Gastrocnemius medialis (tissue), 4 donors: ENCODE measurements around the gene MYRF. TPM values are rescaled to one million over a fixed set of nuclear protein-coding genes. Genes with fewer than 3 reads are reported as not detected.

Experiments
- ATAC-seq, 2 donors: fragments of 150-250 bp; one replicate each; pipeline ENCODE4 v1.9.1; 2016
- DNase-seq, 2 donors: peaks; one replicate each; pipeline ENCODE4 v3.0.0-alpha.2; 2019
- H3K27ac ChIP-seq, 4 donors: fragments of 200-600 bp; sonication (generic); 1 replicate in 1 of 4; 2 replicates in 3 of 4; pipeline ENCODE4 v1.5.1; 2016 to 2018; ENCODE audit warnings: mild to moderate bottlenecking in 2 of 4, moderate library complexity in 1 of 4
- H3K27me3 ChIP-seq, 3 donors: fragments of 200-600 bp; sonication (generic) in 2 of 3; 1 replicate in 1 of 3; 2 replicates in 2 of 3; pipeline versions ENCODE4 v1.5.1 to v1.6.0; 2016 to 2019; ENCODE audit warnings: mild to moderate bottlenecking in 1 of 3, moderate library complexity in 1 of 3
- H3K36me3 ChIP-seq, 2 donors: fragments of 200-600 bp; sonication (generic) in 1 of 2; one replicate each; pipeline ENCODE4 v1.5.1; 2017 to 2018
- H3K4me1 ChIP-seq, 2 donors: fragments of 200-600 bp; sonication (generic) in 1 of 2; one replicate each; pipeline ENCODE4 v1.5.1; 2016 to 2017; ENCODE audit warnings: mild to moderate bottlenecking in 2 of 2
- H3K4me3 ChIP-seq, 4 donors: fragments of 200-600 bp; sonication (generic) in 3 of 4; 1 replicate in 1 of 4; 2 replicates in 3 of 4; pipeline ENCODE4 v1.5.1; 2016 to 2019; ENCODE audit warnings: mild to moderate bottlenecking in 2 of 4
- H3K9me3 ChIP-seq, 3 donors: fragments of 200-600 bp; sonication (generic) in 2 of 3; 1 replicate in 1 of 3; 2 replicates in 2 of 3; pipeline ENCODE4 v1.5.1; 2016 to 2019
- POLR2A ChIP-seq, 2 donors: fragments of 450-650 bp; IDR thresholded peaks; one replicate each; pipeline ENCODE4 v1.6.1; 2017; ENCODE audit warnings: antibody characterized with exemption in 2 of 2, mild to moderate bottlenecking in 2 of 2, moderate library complexity in 2 of 2
- in situ Hi-C, 4 donors: fragments of 200-750 bp; cut with MboI; loops; one replicate each; pipeline versions ENCODE4 v1.15.0 to v1.8.0; 2017; ENCODE audit warnings: low sequenced_read_pairs in 4 of 4
- intact Hi-C: fragments of 100-400 bp; cut with DNase I; formaldehyde crosslinking; loops from one replicate; pipeline ENCODE4 v1.15.1; 2023; ENCODE audit warnings: low total_unique reads
- total RNA-seq, 4 donors: library from RNA; depleted of rRNA; stranded (reverse); fragments of >200 nt; gene quantifications; one replicate each; pipeline versions ENCODE4 v1.1.0 to v1.2.3, GENCODE V29; 2016
- TF ChIP-seq, protein P1 (sequence below), 5 experiments: fragments of 450-650 bp in 3 of 5; fragments of 200-600 bp in 2 of 5; sonication (generic) in 2 of 5; IDR thresholded peaks in 4 of 5; conservative IDR thresholded peaks in 1 of 5; 1 replicate in 4 of 5; 2 replicates in 1 of 5; pipeline ENCODE4 v1.5.1; 2016 to 2019; ENCODE audit warnings: antibody characterized with exemption in 5 of 5, mild to moderate bottlenecking in 3 of 5, moderate library complexity in 3 of 5

MYRF gene
- total RNA-seq, 4 donors from 2014 or later: 0.07 TPM; not detected in 3

GRCh38 chr11:61793083-61793828, 40.8 kb downstream of the MYRF start:
- DNase-seq (no peak), ATAC-seq (peak; percentile 4 to 13)
- peak overlapping the region; percentile 73 to 97 (median 88) for H3K4me3 ChIP-seq
- no peaks in the 10 kb centered on the region for H3K9me3 ChIP-seq
- in situ Hi-C loops (loop anchor here in 3 of 4 donors (10.0 to 25.0 kb wide), 4 partner anchors 102 to 519 kb away; partner anchors contain the start of gene FADS3 (in 1 of the 3)), intact Hi-C loops (loop anchor here (2.0 to 5.0 kb wide), 2 partner anchors 174 to 330 kb away; partner anchors contain the start of gene FTH1)
- H3K4me1 ChIP-seq: peaks cover 24% of the 10 kb centered on the region in 2 donors
- H3K36me3 ChIP-seq: peaks cover 0 to 30% of the 10 kb centered on the region in 2 donors
- H3K27me3 ChIP-seq: no peaks in the 10 kb centered on the region
- TF ChIP-seq POLR2A (IDR thresholded peaks at IDR 0.05): no peak
- TF ChIP-seq, protein P1, sequence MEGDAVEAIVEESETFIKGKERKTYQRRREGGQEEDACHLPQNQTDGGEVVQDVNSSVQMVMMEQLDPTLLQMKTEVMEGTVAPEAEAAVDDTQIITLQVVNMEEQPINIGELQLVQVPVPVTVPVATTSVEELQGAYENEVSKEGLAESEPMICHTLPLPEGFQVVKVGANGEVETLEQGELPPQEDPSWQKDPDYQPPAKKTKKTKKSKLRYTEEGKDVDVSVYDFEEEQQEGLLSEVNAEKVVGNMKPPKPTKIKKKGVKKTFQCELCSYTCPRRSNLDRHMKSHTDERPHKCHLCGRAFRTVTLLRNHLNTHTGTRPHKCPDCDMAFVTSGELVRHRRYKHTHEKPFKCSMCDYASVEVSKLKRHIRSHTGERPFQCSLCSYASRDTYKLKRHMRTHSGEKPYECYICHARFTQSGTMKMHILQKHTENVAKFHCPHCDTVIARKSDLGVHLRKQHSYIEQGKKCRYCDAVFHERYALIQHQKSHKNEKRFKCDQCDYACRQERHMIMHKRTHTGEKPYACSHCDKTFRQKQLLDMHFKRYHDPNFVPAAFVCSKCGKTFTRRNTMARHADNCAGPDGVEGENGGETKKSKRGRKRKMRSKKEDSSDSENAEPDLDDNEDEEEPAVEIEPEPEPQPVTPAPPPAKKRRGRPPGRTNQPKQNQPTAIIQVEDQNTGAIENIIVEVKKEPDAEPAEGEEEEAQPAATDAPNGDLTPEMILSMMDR (IDR thresholded peaks at IDR 0.05 in 4 of 5, conservative IDR thresholded peaks at IDR 0.05 in 1 of 5): no peak
- H3K27ac ChIP-seq: peak overlapping the region; percentile 90 to 98 (median 96)

DNA sequence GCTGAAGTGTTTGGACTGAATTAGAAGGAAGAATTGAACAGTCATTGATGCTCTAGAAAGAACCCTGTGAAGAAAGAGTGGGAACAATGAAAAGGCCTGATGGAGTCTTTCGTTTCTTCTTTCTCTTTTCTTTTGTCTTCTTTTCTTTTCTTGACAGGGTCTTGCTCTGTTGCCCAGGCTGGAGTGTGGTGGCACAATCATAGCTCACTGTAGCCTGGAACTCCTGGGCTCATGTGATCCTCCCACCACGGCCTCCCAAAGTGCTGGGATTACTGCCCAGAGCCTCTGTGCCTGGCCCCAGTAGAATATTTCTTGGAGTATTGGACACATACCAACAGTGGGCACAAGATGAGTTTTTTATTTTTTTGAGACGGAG, 41.4 kb downstream of the MYRF start:
- H3K9me3 ChIP-seq: no peaks in the 10 kb centered on the region
- TF ChIP-seq, protein P1 (IDR thresholded peaks at IDR 0.05 in 4 of 5, conservative IDR thresholded peaks at IDR 0.05 in 1 of 5): no peak
- TF ChIP-seq POLR2A (IDR thresholded peaks at IDR 0.05): no peak
- DNase-seq: no peak
- H3K4me3 ChIP-seq: peak overlapping the region in 1 of 4 donors; percentile 91
- no peak overlapping the region for H3K27ac ChIP-seq
- peaks cover 24% of the 10 kb centered on the region in 2 donors for H3K4me1 ChIP-seq
- H3K27me3 ChIP-seq: no peaks in the 10 kb centered on the region
- in situ Hi-C loops (loop anchor here in 3 of 4 donors (10.0 to 25.0 kb wide), 4 partner anchors 101 to 518 kb away; partner anchors contain the start of gene FADS3 (in 1 of the 3)), intact Hi-C loops (loop anchor here (2.0 to 5.0 kb wide), 2 partner anchors 173 to 329 kb away; partner anchors contain the start of gene FTH1)
- peaks cover 0 to 25% of the 10 kb centered on the region in 2 donors for H3K36me3 ChIP-seq
- ATAC-seq: no peak

DNA sequence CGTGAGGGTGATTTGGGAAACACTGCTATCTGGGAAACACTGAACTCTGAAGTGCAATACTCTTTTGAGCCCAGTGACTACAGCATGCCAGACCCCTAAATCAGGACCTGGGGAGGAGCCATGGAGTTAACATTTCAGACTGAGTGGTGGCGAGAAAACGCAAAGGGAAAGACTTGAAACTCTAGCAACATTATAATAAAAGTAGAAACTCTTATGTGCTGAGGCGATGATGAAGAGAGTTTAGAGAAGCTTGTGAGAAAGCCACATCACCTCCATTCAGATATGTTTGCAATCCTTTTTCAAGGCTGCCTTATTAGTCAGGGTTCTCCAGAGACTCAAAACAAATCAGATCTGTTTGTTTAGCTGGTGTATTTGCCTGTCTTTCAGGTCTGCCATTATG, 42.1 kb downstream of the MYRF start:
- Histone ChIP-seq H3K27me3 (no peaks in the 10 kb centered on the region), H3K9me3 (no peaks in the 10 kb centered on the region), H3K27ac (no peak overlapping the region), H3K4me3 (no peak overlapping the region), H3K4me1 (peaks cover 24% of the 10 kb centered on the region in 2 donors), H3K36me3 (peaks cover 0 to 17% of the 10 kb centered on the region in 2 donors)
- intact Hi-C loops: loop anchor here (5.0 kb wide), 1 partner anchor 173 kb away; the partner anchor contains the start of gene FTH1
- TF ChIP-seq POLR2A (IDR thresholded peaks at IDR 0.05): no peak
- TF ChIP-seq, protein P1 (IDR thresholded peaks at IDR 0.05 in 4 of 5, conservative IDR thresholded peaks at IDR 0.05 in 1 of 5): no peak
- in situ Hi-C loops: loop anchor here in 3 of 4 donors (10.0 to 25.0 kb wide), 4 partner anchors 100 to 518 kb away; partner anchors contain the start of gene FADS3 (in 1 of the 3)
- DNase-seq (no peak), ATAC-seq (no peak)

DNA sequence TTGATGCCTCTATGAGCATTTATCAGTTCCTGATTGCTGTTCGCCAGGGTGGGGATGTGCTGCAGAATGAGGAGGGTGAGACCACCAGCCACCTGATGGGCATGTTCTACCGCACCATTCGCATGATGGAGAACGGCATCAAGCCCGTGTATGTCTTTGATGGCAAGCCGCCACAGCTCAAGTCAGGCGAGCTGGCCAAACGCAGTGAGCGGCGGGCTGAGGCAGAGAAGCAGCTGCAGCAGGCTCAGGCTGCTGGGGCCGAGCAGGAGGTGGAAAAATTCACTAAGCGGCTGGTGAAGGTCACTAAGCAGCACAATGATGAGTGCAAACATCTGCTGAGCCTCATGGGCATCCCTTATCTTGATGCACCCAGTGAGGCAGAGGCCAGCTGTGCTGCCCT, 43.0 kb downstream of the MYRF start:
- in situ Hi-C loops: loop anchor here in 3 of 4 donors (5.0 to 25.0 kb wide), 5 partner anchors 99 to 517 kb away; partner anchors contain the start of gene FADS3 (in 1 of the 3)
- TF ChIP-seq POLR2A (IDR thresholded peaks at IDR 0.05): no peak
- TF ChIP-seq, protein P1 (IDR thresholded peaks at IDR 0.05 in 4 of 5, conservative IDR thresholded peaks at IDR 0.05 in 1 of 5): no peak
- ATAC-seq: no peak

More for the DNA sequence above, 43.0 kb downstream of the MYRF start:
- DNase-seq: no peak
- Histone ChIP-seq H3K27me3 (no peaks in the 10 kb centered on the region), H3K9me3 (no peaks in the 10 kb centered on the region), H3K27ac (no peak overlapping the region), H3K4me3 (no peak overlapping the region), H3K4me1 (peaks cover 24% of the 10 kb centered on the region in 2 donors), H3K36me3 (peaks cover 0 to 8% of the 10 kb centered on the region in 2 donors)
- intact Hi-C loops: loop anchor here (5.0 kb wide), 1 partner anchor 77 kb away; no protein-coding TSS in a partner anchor
